Cardiac muscle cell (in vitro differentiated cells and primary cell): ENCODE data around the gene ZAP70. TPM values are rescaled to one million over a fixed set of nuclear protein-coding genes. Genes with fewer than 3 reads are reported as not detected.
"Not testable (repeated sequence)": the region's sequence is repeated elsewhere in the genome, so short reads cannot be mapped to it uniquely, and the experiment has no call there.

Source experiments
- DNase-seq, 2 donors: peaks; one replicate each; pipeline versions ENCODE4 v3.0.0 to v3.0.0-alpha.2; 2010 to 2017; ENCODE audit warnings: low read depth in 1 of 2, low spot score in 1 of 2
- H3K27ac ChIP-seq: fragments of 200-600 bp; sonication (generic); 2 replicates; pipeline ENCODE4 v1.5.1; 2016
- H3K27me3 ChIP-seq: fragments of 200-600 bp; sonication (generic); 2 replicates; pipeline ENCODE4 v1.6.0; 2016; ENCODE audit warnings: control low read depth
- H3K36me3 ChIP-seq: fragments of 200-600 bp; sonication (generic); 2 replicates; pipeline ENCODE4 v1.5.1; 2016; ENCODE audit warnings: control low read depth
- H3K4me1 ChIP-seq: fragments of 200-600 bp; sonication (generic); 2 replicates; pipeline ENCODE4 v1.8.1; 2017; ENCODE audit warnings: low read depth, mild to moderate bottlenecking, mixed run types
- H3K4me3 ChIP-seq: fragments of 200-600 bp; sonication (generic); 2 replicates; pipeline ENCODE4 v1.5.1; 2016; ENCODE audit warnings: mild to moderate bottlenecking
- H3K9me3 ChIP-seq: fragments of 200-600 bp; sonication (generic); 2 replicates; pipeline ENCODE4 v1.5.1; 2017; ENCODE audit warnings: low read depth, mild to moderate bottlenecking, control low read depth
- polyA plus RNA-seq: library from polyadenylated mRNA; unstranded; fragments of >200 nt; fragmentation: Nextera tagmentation; extraction: Ambion mirVana; gene quantifications from 2 replicates; pipeline ENCODE4 v1.2.1, GENCODE V29; 2016
- total RNA-seq: library from RNA; depleted of rRNA; stranded (reverse); fragments of >200 nt; gene quantifications from 2 replicates; pipeline ENCODE4 v1.2.3, GENCODE V29; 2016
- TF ChIP-seq, protein P1 (sequence below): IDR thresholded peaks from 2 replicates; pipeline ENCODE4 v1.5.1; 2012; ENCODE audit warnings: low read depth, mild to moderate bottlenecking, low read length

ZAP70 gene
- total and polyA plus RNA-seq, 2 experiments from 2014 or later = 3.5 to 7.3 TPM

DNA sequence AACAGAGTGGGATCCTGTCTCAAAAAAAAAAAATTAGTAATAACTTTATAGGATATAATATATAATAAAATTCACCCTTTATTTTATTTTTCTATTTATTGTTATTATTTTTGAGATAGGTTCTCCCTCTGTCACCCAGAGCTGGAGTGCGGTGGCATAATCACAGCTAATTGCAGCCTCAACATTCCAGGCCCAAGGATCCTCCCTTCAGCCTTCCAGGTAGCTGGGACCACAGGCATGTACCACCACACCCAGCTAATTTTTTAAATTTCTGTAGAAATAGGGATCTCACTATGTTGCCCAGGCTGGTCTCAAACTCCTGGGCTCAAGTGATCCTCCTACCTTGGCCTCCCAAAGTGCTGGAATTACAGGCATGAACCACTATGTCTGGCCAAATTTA, 42.9 kb upstream of the ZAP70 start:
- TF ChIP-seq, protein P1, sequence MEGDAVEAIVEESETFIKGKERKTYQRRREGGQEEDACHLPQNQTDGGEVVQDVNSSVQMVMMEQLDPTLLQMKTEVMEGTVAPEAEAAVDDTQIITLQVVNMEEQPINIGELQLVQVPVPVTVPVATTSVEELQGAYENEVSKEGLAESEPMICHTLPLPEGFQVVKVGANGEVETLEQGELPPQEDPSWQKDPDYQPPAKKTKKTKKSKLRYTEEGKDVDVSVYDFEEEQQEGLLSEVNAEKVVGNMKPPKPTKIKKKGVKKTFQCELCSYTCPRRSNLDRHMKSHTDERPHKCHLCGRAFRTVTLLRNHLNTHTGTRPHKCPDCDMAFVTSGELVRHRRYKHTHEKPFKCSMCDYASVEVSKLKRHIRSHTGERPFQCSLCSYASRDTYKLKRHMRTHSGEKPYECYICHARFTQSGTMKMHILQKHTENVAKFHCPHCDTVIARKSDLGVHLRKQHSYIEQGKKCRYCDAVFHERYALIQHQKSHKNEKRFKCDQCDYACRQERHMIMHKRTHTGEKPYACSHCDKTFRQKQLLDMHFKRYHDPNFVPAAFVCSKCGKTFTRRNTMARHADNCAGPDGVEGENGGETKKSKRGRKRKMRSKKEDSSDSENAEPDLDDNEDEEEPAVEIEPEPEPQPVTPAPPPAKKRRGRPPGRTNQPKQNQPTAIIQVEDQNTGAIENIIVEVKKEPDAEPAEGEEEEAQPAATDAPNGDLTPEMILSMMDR = no peak
- no peaks in the 10 kb centered on the region for H3K9me3 ChIP-seq
- peaks cover 6% of the 10 kb centered on the region for H3K4me1 ChIP-seq
- no peaks in the 10 kb centered on the region for H3K36me3 ChIP-seq
- H3K27me3 ChIP-seq = no peaks in the 10 kb centered on the region
- H3K4me3 ChIP-seq = no peak overlapping the region
- H3K27ac ChIP-seq = no peak overlapping the region
- DNase-seq = no peak

DNA sequence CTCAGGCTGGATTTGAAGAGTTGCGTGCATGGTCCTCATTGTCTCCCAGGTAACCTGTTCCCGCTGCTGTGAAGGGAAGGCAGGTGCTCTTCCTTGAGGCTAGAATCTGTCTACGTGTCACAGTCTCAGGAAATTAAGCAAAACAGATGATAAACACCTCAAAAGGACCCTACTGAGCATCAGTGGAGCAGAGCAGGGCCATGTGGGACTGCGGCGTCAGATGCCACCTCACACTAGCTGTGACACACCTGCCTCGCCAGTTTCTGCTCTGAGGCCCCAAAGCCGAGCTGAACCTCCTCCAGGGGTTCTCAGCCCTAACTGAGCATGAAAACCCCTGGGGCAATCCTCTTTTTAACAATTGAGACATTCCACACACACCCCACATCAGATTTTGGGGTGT, 41.9 kb upstream of the ZAP70 start:
- H3K4me1 ChIP-seq = peaks cover 6% of the 10 kb centered on the region
- H3K27me3 ChIP-seq = no peaks in the 10 kb centered on the region
- TF ChIP-seq, protein P1 = no peak
- H3K4me3 ChIP-seq = no peak overlapping the region
- H3K27ac ChIP-seq = no peak overlapping the region
- no peaks in the 10 kb centered on the region for H3K9me3 ChIP-seq
- no peaks in the 10 kb centered on the region for H3K36me3 ChIP-seq
- DNase-seq = no peak

DNA sequence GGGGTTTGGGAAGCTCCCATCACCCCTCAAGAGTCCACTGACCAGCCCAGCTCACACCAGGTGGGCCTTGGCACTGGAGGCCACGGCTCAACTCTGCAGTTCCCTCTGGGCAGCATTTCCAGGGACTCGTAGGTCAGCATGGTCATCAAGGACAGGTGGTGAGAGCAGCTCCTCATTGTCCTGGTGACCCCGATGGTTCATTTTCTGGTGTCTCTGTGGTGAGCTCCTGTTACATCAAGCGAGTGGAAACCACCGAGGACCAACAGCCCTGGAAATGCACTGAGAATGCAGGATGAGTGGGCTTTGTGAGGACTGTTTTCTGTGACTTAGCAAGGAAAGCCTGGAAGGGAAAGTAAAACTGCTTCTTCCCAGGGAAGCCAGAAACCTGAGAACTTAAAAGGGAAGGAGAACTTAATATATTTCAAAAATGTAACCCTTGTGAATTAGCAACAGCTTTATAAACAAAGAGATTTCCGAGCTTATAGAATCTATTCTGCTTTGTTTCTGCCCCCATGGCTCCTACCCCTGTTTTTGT, 40.7 kb upstream of the ZAP70 start:
- not testable (repeated sequence) for DNase-seq, H3K36me3 ChIP-seq, H3K4me3 ChIP-seq, H3K4me1 ChIP-seq, H3K27ac ChIP-seq, H3K27me3 ChIP-seq, H3K9me3 ChIP-seq

DNA sequence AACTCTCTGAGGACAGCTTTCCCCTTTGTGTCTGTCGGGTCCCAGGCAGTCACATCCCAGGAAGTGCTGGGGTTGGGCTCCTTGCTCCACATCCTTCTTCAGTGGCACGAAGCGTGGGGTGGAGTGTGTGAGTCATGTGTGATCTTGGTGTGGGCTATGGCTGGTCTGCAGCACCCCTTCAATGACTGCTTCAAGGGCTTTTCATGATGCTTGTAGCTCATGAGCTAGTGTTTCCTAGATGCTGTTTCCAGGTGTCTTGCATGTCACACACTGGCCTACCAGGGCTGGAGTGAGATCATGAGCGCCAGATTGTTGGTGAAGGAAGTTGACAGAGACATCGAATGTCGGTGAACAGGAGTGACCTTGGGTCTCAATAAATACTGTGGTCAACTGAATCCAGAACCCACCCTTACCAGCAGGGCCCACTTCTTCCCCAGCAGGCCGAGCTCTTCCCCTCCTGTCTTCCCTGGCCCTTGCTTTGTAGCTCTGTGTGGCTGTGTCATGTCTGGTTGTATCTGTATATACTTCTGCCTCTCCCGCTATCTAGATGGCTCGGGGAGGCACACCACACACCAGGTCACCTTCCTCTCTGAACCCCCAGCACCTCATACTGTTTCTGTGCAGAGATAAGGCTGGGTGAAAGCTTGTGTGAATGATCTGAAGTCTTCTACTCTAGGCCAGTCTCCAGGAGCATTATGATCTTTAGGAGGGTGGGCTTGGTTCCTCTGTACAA, 40.0 kb upstream of the ZAP70 start:
- DNase-seq = no peak
- no peak overlapping the region for H3K27ac ChIP-seq
- H3K36me3 ChIP-seq = no peaks in the 10 kb centered on the region
- TF ChIP-seq, protein P1 = no peak
- H3K4me1 ChIP-seq = peaks cover 6% of the 10 kb centered on the region
- no peaks in the 10 kb centered on the region for H3K9me3 ChIP-seq
- H3K27me3 ChIP-seq = no peaks in the 10 kb centered on the region
- H3K4me3 ChIP-seq = no peak overlapping the region

DNA sequence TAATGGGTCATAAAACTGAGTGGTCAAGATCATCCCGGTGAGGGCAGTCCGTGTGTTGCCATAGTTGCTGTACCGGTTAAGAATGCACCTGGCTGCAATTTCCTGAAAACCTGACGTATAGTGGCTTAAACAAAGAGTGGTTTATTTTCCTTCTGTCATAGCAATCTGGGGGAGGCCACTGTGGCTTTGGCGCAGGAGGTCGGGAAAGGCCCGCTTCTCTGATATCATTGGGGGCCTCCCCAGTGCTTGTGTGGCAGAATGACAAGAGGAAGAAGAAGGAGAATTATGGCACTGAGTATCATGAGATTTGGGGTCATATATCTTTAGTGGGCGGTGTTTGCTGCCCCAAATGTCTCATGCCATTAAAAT, 39.5 kb upstream of the ZAP70 start:
- Histone ChIP-seq H3K9me3 (no peaks in the 10 kb centered on the region), H3K4me1 (peaks cover 6% of the 10 kb centered on the region), H3K36me3 (no peaks in the 10 kb centered on the region), H3K27me3 (no peaks in the 10 kb centered on the region), H3K27ac (no peak overlapping the region), H3K4me3 (no peak overlapping the region)
- TF ChIP-seq, protein P1 = no peak
- no peak for DNase-seq

DNA sequence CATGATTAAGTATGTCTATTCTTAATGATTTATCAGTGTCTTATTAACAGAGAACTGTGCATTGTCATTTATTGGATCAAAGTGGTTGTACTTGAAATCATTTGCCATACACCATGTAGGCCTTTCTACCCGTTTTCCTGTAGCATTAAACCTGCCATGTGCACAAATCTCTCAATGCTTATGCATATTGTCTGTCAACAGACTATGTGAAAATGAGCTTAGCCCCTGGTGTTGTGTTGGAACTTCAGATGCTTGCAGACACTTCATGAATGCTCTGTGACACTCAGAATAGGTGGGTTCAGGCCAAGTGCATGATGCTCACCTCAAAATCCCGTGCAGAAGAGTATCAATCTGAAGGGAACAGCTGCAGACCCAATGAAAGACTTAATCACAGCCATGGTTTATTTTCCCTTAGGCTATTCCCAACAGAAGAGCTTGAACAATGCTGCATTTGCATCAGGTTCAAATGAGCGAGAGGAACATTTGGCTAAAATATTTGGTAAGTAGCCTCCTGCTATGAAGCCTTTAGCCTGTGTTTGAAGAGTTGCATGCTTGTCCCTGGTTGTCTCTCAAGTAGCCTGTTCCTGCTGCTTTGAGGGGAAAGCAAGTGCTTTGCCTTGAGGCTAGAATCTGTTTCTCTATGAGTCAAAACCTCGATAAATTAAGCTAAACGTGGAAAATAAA, 37.8 kb upstream of the ZAP70 start:
- Histone ChIP-seq H3K27me3 (no peaks in the 10 kb centered on the region), H3K9me3 (no peaks in the 10 kb centered on the region), H3K4me1 (peaks cover 6% of the 10 kb centered on the region), H3K27ac (no peak overlapping the region), H3K36me3 (no peaks in the 10 kb centered on the region), H3K4me3 (no peak overlapping the region)
- DNase-seq = no peak
- TF ChIP-seq, protein P1 = no peak
